ENCODE data around the gene ST6GALNAC5. TPM values are rescaled to one million over a fixed set of nuclear protein-coding genes. Genes with fewer than 3 reads are reported as not detected.

The ST6GALNAC5 gene
- total and polyA plus RNA-seq, 2 experiments from 2014 or later, result 4.1 to 19.2 TPM

- ATAC-seq (no peak), DNase-seq (ENCODE audit: low spot score) (no peak)
- no peak overlapping the region for H3K4me3 ChIP-seq
Measured at GRCh38 chr1:77031106-77031662, 163.9 kb downstream of the ST6GALNAC5 start.

More at GRCh38 chr1:77031106-77031662, 163.9 kb downstream of the ST6GALNAC5 start:
- peaks cover 4% of the 10 kb centered on the region for H3K27me3 Mint-ChIP-seq (ENCODE audit: insufficient read depth, low read depth, poor library complexity)
- no peaks in the 10 kb centered on the region for H3F3A ChIP-seq (replicated peaks; ENCODE audit: low read depth)
- no peak overlapping the region for H3K4me2 ChIP-seq
- no peaks in the 10 kb centered on the region for H3K4me1 ChIP-seq (ENCODE audit: insufficient read depth)
- no peak overlapping the region for H3K4me3 Mint-ChIP-seq
- H3K9me3 Mint-ChIP-seq, result no peaks in the 10 kb centered on the region; the same call in 2 of the 3 replicates
- H3K27ac Mint-ChIP-seq, result no peak overlapping the region
- H3K27me3 ChIP-seq (ENCODE audit: insufficient read depth), result no peaks in the 10 kb centered on the region
- H2AFZ ChIP-seq, result no peak overlapping the region
- H3K79me2 ChIP-seq (replicated peaks; ENCODE audit: insufficient read depth), result no peaks in the 10 kb centered on the region
- no peaks in the 10 kb centered on the region for H3K36me3 ChIP-seq (ENCODE audit: insufficient read depth)
- H3K36me3 Mint-ChIP-seq (ENCODE audit: low read depth), result no peaks in the 10 kb centered on the region
- H4K20me1 ChIP-seq (replicated peaks; ENCODE audit: insufficient read depth), result no peaks in the 10 kb centered on the region
- H3K27ac ChIP-seq (ENCODE audit: low read depth), result no peak overlapping the region
- TF ChIP-seq EZH2 (IDR thresholded peaks at IDR 0.05; ENCODE audit: low read depth, unreplicated experiment) (no peak), STAT1 (IDR thresholded peaks at IDR 0.05; ENCODE audit: unreplicated experiment) (no peak), POLR2AphosphoS5 (IDR thresholded peaks at IDR 0.05; ENCODE audit: low read depth) (no peak), ETS1 (IDR thresholded peaks at IDR 0.05) (no peak), REST (IDR thresholded peaks at IDR 0.05; ENCODE audit: unreplicated experiment) (no peak), CTCF (conservative IDR thresholded peaks at IDR 0.05; ENCODE audit: low read depth in 2 of 2) (peak in 1 of 2 experiments; percentile 47; a peak in 2 of 4 replicates), ZNF331 (CRISPR knock-in tag; IDR thresholded peaks at IDR 0.05; ENCODE audit: low read depth) (no peak)
- peaks cover 15% of the 10 kb centered on the region for H3K4me1 Mint-ChIP-seq
- H3K9me2 ChIP-seq (ENCODE audit: insufficient read depth), result no peaks in the 10 kb centered on the region; the same call in 1 of the 2 replicates
